ENCODE results near the gene NYAP2.

- TF ChIP-seq CREB1 (IDR thresholded peaks at IDR 0.05; ENCODE audit: low read depth) (no peak), EP300 (IDR thresholded peaks at IDR 0.05; ENCODE audit: borderline replicate concordance) (no peak), ZBTB7A (IDR thresholded peaks at IDR 0.05; ENCODE audit: low read depth) (no peak), TAF1 (IDR thresholded peaks at IDR 0.05; ENCODE audit: low read depth) (no peak), NFIC (IDR thresholded peaks at IDR 0.05) (no peak), EGR1 (IDR thresholded peaks at IDR 0.05) (no peak), RAD21 (IDR thresholded peaks at IDR 0.05; ENCODE audit: low read depth) (no peak)
Measured at GRCh38 chr2:225574582-225575138, 175.2 kb downstream of the NYAP2 start.

Data from Ishikawa (cell line).